HCT116 (cell line): ENCODE results near the gene KCNMB2. TPM values are rescaled to one million over a fixed set of nuclear protein-coding genes. Genes with fewer than 3 reads are reported as not detected.

ENCODE experiments used
- ATAC-seq: fragments of 200-7000 bp; cut with Tn5 transposase; 2 replicates; pipeline ENCODE4 v1.9.1; 2020; ENCODE audit warnings: mild to moderate bottlenecking, moderate library complexity
- BruUV-seq: library from RNA; stranded (reverse); fragments of 400-500 nt; replicated peaks from 2 replicates; lab custom pipeline; 2021; lab: Mats Ljungman, UMichigan
- CTCF ChIA-PET: fragments of 300-600 bp; sonication (Branson Sonifier 250); formaldehyde crosslinking; loops from one replicate; lab custom pipeline; 2021; ENCODE audit warnings: antibody characterized with exemption; lab: Charles Lee
- POLR2A ChIA-PET: fragments of 300-600, 350-600 bp; sonication (Branson Sonifier 250); formaldehyde crosslinking; loops from one replicate; lab custom pipeline; 2021; ENCODE audit warnings: antibody characterized with exemption; lab: Charles Lee
- RAD21 ChIA-PET, 2 experiments: fragments of 300-600 bp; sonication (Branson Sonifier 250); formaldehyde crosslinking; loops; one replicate each; lab custom pipeline; 2023; ENCODE audit warnings: low total read pairs in 2 of 2; ENCODE audit not compliant: uncharacterized antibody in 2 of 2, unreplicated experiment in 2 of 2, low non-redundant PET in 1 of 2; lab: Charles Lee
- DNase-seq: peaks from one replicate; pipeline ENCODE4 v3.0.0-alpha.2; 2010; ENCODE audit warnings: low read depth, low spot score
- H2AFZ ChIP-seq: fragments of 200-600 bp; shearing (Covaris generic), sonication (generic); 2 replicates; pipeline ENCODE4 v1.6.1; 2017; ENCODE audit warnings: low read depth, mixed run types, mixed read lengths, antibody characterized with exemption, low read length; ENCODE audit not compliant: poor library complexity, severe bottlenecking
- H3K27ac ChIP-seq: 2 replicates; pipeline ENCODE4 v1.5.1; 2012; ENCODE audit warnings: low read depth, low read length
- H3K27me3 ChIP-seq: fragments of 200-600 bp; sonication (generic); 2 replicates; pipeline ENCODE4 v1.6.1; 2016; ENCODE audit warnings: mixed run types, low read length, mixed read lengths; ENCODE audit not compliant: insufficient read depth
- H3K36me3 ChIP-seq, 2 experiments: fragments of 200-500 bp in 1 of 2; fragments of 200-600 bp in 1 of 2; sonication (Bioruptor generic) in 1 of 2; sonication (generic) in 1 of 2; 2 replicates each; pipeline versions ENCODE4 v1.5.1 to v1.6.1; 2014 to 2016; ENCODE audit warnings: low read length in 2 of 2, inconsistent platforms in 1 of 2, mixed read lengths in 1 of 2, mixed run types in 1 of 2; ENCODE audit not compliant: insufficient read depth in 2 of 2, control insufficient read depth in 1 of 2
- H3K4me1 ChIP-seq, 2 experiments: fragments of 200-600 bp in 1 of 2; sonication (generic) in 1 of 2; 2 replicates each; pipeline versions ENCODE4 v1.5.1 to v1.6.1; 2012 to 2017; ENCODE audit warnings: low read length in 2 of 2, inconsistent platforms in 1 of 2, mild to moderate bottlenecking in 1 of 2, mixed read lengths in 1 of 2, mixed run types in 1 of 2, moderate library complexity in 1 of 2; ENCODE audit not compliant: insufficient read depth in 2 of 2, control insufficient read depth in 1 of 2
- H3K4me2 ChIP-seq: fragments of 200-600 bp; sonication (generic); 2 replicates; pipeline ENCODE4 v1.6.1; 2017; ENCODE audit warnings: mixed run types, low read length, mixed read lengths
- H3K4me3 ChIP-seq, 2 experiments: fragments of 200-600 bp in 1 of 2; sonication (generic) in 1 of 2; replicated peaks in 1 of 2; 2 replicates each; pipeline ENCODE4 v1.5.1; 2011 to 2016; ENCODE audit warnings: low read length in 2 of 2, control low read depth in 1 of 2, low read depth in 1 of 2, mild to moderate bottlenecking in 1 of 2, mixed read lengths in 1 of 2, mixed run types in 1 of 2
- H3K79me2 ChIP-seq: fragments of 200-600 bp; sonication (generic); 2 replicates; pipeline ENCODE4 v1.6.1; 2017; ENCODE audit warnings: mild to moderate bottlenecking, mixed run types, low read length, moderate library complexity, mixed read lengths; ENCODE audit not compliant: insufficient read depth
- H3K9ac ChIP-seq: fragments of 200-600 bp; sonication (generic); 2 replicates; pipeline ENCODE4 v1.6.1; 2016; ENCODE audit warnings: low read length, mixed read lengths
- H3K9me2 ChIP-seq: fragments of 200-600 bp; sonication (generic), shearing (Covaris generic); 2 replicates; pipeline ENCODE4 v1.6.1; 2017; ENCODE audit warnings: mixed run types, mild to moderate bottlenecking, moderate library complexity; ENCODE audit not compliant: insufficient read depth
- H3K9me3 ChIP-seq, 2 experiments: fragments of 200-500 bp in 1 of 2; fragments of 200-600 bp in 1 of 2; sonication (Bioruptor generic) in 1 of 2; sonication (generic) in 1 of 2; 2 replicates each; pipeline ENCODE4 v1.6.1; 2014 to 2017; ENCODE audit warnings: low read length in 2 of 2, mixed read lengths in 2 of 2, inconsistent platforms in 1 of 2, low read depth in 1 of 2, mild to moderate bottlenecking in 1 of 2, mixed run types in 1 of 2, moderate library complexity in 1 of 2; ENCODE audit not compliant: control insufficient read depth in 1 of 2, insufficient read depth in 1 of 2
- H4K20me1 ChIP-seq: fragments of 200-600 bp; sonication (generic), shearing (Covaris generic); 2 replicates; pipeline ENCODE4 v1.6.1; 2017; ENCODE audit warnings: mixed run types, mild to moderate bottlenecking, moderate library complexity; ENCODE audit not compliant: insufficient read depth
- ATF3 ChIP-seq: IDR thresholded peaks from 2 replicates; pipeline ENCODE4 v1.6.1; 2012
- CTCF ChIP-seq, 3 experiments: fragments of 200-600 bp in 1 of 3; sonication (generic) in 1 of 3; IDR thresholded peaks in 2 of 3; conservative IDR thresholded peaks in 1 of 3; 2 replicates each; pipeline ENCODE4 v1.5.1; 2012 to 2017; ENCODE audit warnings: low read depth in 2 of 3, low read length in 2 of 3, antibody characterized with exemption in 1 of 3, borderline replicate concordance in 1 of 3, control low read depth in 1 of 3, mild to moderate bottlenecking in 1 of 3, mixed read lengths in 1 of 3, mixed run types in 1 of 3, moderate library complexity in 1 of 3; ENCODE audit not compliant: insufficient read depth in 1 of 3
- EGR1 ChIP-seq: IDR thresholded peaks from 2 replicates; pipeline ENCODE4 v1.6.1; 2012; ENCODE audit warnings: low read depth
- ELF1 ChIP-seq: IDR thresholded peaks from 2 replicates; pipeline ENCODE4 v1.6.1; 2012; ENCODE audit warnings: low read depth, borderline replicate concordance
- EZH2phosphoT487 ChIP-seq: fragments of 200-600 bp; IDR thresholded peaks from 2 replicates; pipeline ENCODE4 v1.6.1; 2018; ENCODE audit warnings: antibody characterized with exemption, borderline replicate concordance
- FOSL1 ChIP-seq: IDR thresholded peaks from 2 replicates; pipeline ENCODE4 v1.6.1; 2012; ENCODE audit warnings: low read depth
- JUND ChIP-seq: IDR thresholded peaks from 2 replicates; pipeline ENCODE4 v1.6.1; 2012
- MAX ChIP-seq: IDR thresholded peaks from 2 replicates; pipeline ENCODE4 v1.6.1; 2012
- POLR2A ChIP-seq: IDR thresholded peaks from 2 replicates; pipeline ENCODE4 v1.7.0; 2011; ENCODE audit warnings: borderline replicate concordance; ENCODE audit not compliant: insufficient read depth, insufficient read length; ENCODE audit errors: extremely low read depth
- RAD21 ChIP-seq: IDR thresholded peaks from 2 replicates; pipeline ENCODE4 v1.6.1; 2012; ENCODE audit warnings: low read depth, mild to moderate bottlenecking
- REST ChIP-seq: IDR thresholded peaks from 2 replicates; pipeline ENCODE4 v1.6.1; 2012; ENCODE audit warnings: low read depth
- SIN3A ChIP-seq: IDR thresholded peaks from 2 replicates; pipeline ENCODE4 v1.6.1; 2012; ENCODE audit warnings: low read depth
- SP1 ChIP-seq: IDR thresholded peaks from 2 replicates; pipeline ENCODE4 v1.6.1; 2012; ENCODE audit warnings: low read depth
- TCF7L2 ChIP-seq: IDR thresholded peaks from 2 replicates; pipeline ENCODE4 v1.7.0; 2011; ENCODE audit warnings: borderline replicate concordance, inconsistent platforms; ENCODE audit not compliant: insufficient read depth, insufficient read length; ENCODE audit errors: extremely low read depth
- YY1 ChIP-seq: IDR thresholded peaks from 2 replicates; pipeline ENCODE4 v1.6.1; 2011; ENCODE audit warnings: low read length, low read depth, moderate library complexity, mild to moderate bottlenecking; ENCODE audit not compliant: insufficient replicate concordance; ENCODE audit errors: extremely low read depth
- ZBTB33 ChIP-seq: IDR thresholded peaks from 2 replicates; pipeline ENCODE4 v1.6.1; 2011; ENCODE audit warnings: mild to moderate bottlenecking, low read length, moderate library complexity; ENCODE audit not compliant: insufficient replicate concordance; ENCODE audit errors: extremely low read depth
- ZFX ChIP-seq: fragments of 450-650 bp; IDR thresholded peaks from 2 replicates; pipeline ENCODE4 v1.6.1; 2017
- ZNF274 ChIP-seq: fragments of 200-500 bp; sonication (Bioruptor generic); IDR thresholded peaks from 2 replicates; pipeline ENCODE4 v1.6.1; 2014; ENCODE audit warnings: mild to moderate bottlenecking, low read depth, low read length, inconsistent platforms
- intact Hi-C: fragments of 100-400 bp; cut with micrococcal nuclease; formaldehyde crosslinking; loops from 2 replicates; pipeline ENCODE4 v1.10.0; 2022
- total RNA-seq: library from RNA; stranded (reverse); gene quantifications from one replicate; pipeline ENCODE4 v1.2.1, GENCODE V29; 2021; ENCODE audit not compliant: unreplicated experiment

The KCNMB2 gene
- total RNA-seq, 1 experiment from 2014 or later, result not detected

GRCh38 chr3:178517665-178518334 is 18.4 kb upstream of the KCNMB2 start:
- H2AFZ ChIP-seq, result no peak overlapping the region

More at GRCh38 chr3:178517665-178518334, 18.4 kb upstream of the KCNMB2 start:
- POLR2A ChIA-PET, result no interaction called here
- no peak for TF ChIP-seq ELF1
- no peak for TF ChIP-seq FOSL1
- no peak for TF ChIP-seq POLR2A
- no peak for TF ChIP-seq YY1
- TF ChIP-seq JUND, result no peak
- TF ChIP-seq MAX, result no peak
- no peak for TF ChIP-seq EZH2phosphoT487
- no peak for TF ChIP-seq ZBTB33
- TF ChIP-seq ZFX, result no peak
- TF ChIP-seq EGR1, result no peak
- TF ChIP-seq CTCF (IDR thresholded peaks at IDR 0.05 in 2 of 3, conservative IDR thresholded peaks at IDR 0.05 in 1 of 3; ENCODE audit: borderline replicate concordance in 1 of 3, insufficient read depth in 1 of 3, low read depth in 2 of 3, low read length in 2 of 3), result no peak
- no peak for TF ChIP-seq ATF3
- no peak for TF ChIP-seq REST
- no peak for TF ChIP-seq ZNF274
- no peak for TF ChIP-seq TCF7L2
- TF ChIP-seq RAD21, result no peak
- TF ChIP-seq SP1, result no peak
- no peak for TF ChIP-seq SIN3A
- TF ChIP-seq, all 23 proteins: peak for 0
- Histone ChIP-seq H3K9me3 (no peaks in the 10 kb centered on the region), H3K4me1 (no peaks in the 10 kb centered on the region), H3K27me3 (no peaks in the 10 kb centered on the region), H3K79me2 (no peaks in the 10 kb centered on the region), H3K9me2 (no peaks in the 10 kb centered on the region), H3K27ac (no peak overlapping the region), H4K20me1 (no peaks in the 10 kb centered on the region), H3K9ac (no peak overlapping the region), H3K36me3 (no peaks in the 10 kb centered on the region), H3K4me3 (no peak overlapping the region), H3K4me2 (no peak overlapping the region)
- ChIA-PET RAD21 (no interaction called here), CTCF (no interaction called here)
- no TSS peak for BruUV-seq
- DNase-seq (no peak), ATAC-seq (no peak)
- intact Hi-C loops, result no loop called here
